BJ (cell line): ENCODE results near the gene CNN1. TPM values are rescaled to one million over a fixed set of nuclear protein-coding genes. Genes with fewer than 3 reads are reported as not detected.

Experiments
- CTCF ChIA-PET: fragments of 350-600 bp; formaldehyde crosslinking; extraction: SDS; loops from one replicate; lab custom pipeline; 2021; ENCODE audit warnings: antibody characterized with exemption, inconsistent platforms; lab: Yijun Ruan, JAX
- POLR2A ChIA-PET: fragments of 300-600 bp; sonication (Branson Sonifier 250); formaldehyde crosslinking; extraction: SDS; loops from one replicate; lab custom pipeline; 2021; ENCODE audit warnings: antibody characterized with exemption; lab: Charles Lee
- DNase-seq: peaks from one replicate; pipeline ENCODE4 v3.0.0-alpha.2; 2011; ENCODE audit warnings: low read depth
- H3K27me3 ChIP-seq: 2 replicates; pipeline ENCODE4 v1.6.0; 2011; ENCODE audit warnings: low read length; ENCODE audit not compliant: control insufficient read depth, insufficient read depth
- H3K36me3 ChIP-seq: 2 replicates; pipeline ENCODE4 v1.5.1; 2011; ENCODE audit warnings: low read length; ENCODE audit not compliant: control insufficient read depth, insufficient read depth
- H3K4me3 ChIP-seq: 2 replicates; pipeline ENCODE4 v1.5.1; 2011; ENCODE audit warnings: low read depth, mild to moderate bottlenecking, control low read depth, low read length
- CTCF ChIP-seq: IDR thresholded peaks from 2 replicates; pipeline ENCODE4 v1.5.1; 2011; ENCODE audit warnings: low read depth, mild to moderate bottlenecking, control low read depth, inconsistent platforms, low read length, moderate library complexity; ENCODE audit not compliant: insufficient read depth
- polyA plus RNA-seq: library from polyadenylated mRNA; depleted of rRNA; stranded (reverse); fragments of >200 nt; gene quantifications from 2 replicates; pipeline ENCODE4 v1.2.3, GENCODE V29; 2011

CNN1 gene
- polyA plus RNA-seq, 1 experiment = 267 TPM

DNA sequence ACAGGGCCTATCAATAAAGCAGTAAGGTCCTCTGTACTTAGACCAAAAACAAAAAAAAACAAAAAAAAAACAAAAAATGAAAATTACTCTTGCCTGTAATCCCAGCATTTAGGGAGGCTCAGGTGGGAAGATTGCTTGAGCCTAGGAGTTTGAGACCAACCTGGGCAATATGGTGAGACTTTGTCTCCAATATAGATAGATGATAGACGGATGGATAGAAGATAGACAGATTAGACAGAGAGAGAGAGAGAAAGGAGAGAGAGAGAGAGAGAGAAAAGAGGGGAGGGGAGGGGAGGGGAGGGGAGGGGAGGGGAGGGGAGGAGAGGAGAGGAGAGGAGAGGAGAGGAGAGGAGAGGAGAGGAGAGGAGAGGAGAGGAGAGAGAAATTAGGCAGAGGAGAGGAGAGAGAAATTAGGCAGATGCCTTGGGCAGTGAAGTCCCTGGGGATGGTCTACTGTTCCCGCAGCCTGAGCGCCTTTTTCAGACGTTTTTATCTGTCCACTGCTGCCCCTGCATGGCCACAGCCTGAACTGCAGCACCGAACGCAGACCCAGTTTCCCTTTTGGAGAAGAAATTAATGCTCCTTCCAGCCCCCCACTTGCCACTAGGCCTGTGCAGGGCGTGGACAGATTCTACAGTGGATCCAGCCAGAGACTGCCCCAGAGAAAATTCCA, 48.8 kb downstream of the CNN1 start:
- ChIA-PET CTCF (interaction anchor here (0.6 to 1.7 kb wide), 13 partner anchors 8 to 105 kb away, joined by 3 to 8 read pairs (median 5); partner anchors contain the start of gene ZNF627), POLR2A (no interaction called here)
- H3K36me3 ChIP-seq = no peaks in the 10 kb centered on the region
- no peaks in the 10 kb centered on the region for H3K27me3 ChIP-seq
- no peak overlapping the region for H3K4me3 ChIP-seq
- TF ChIP-seq CTCF = peak; percentile 90
- DNase-seq = no peak

- ChIA-PET POLR2A (no interaction called here), CTCF (interaction anchor here (0.6 to 1.7 kb wide), 11 partner anchors 9 to 105 kb away, joined by 3 to 8 read pairs (median 5); partner anchors contain the start of genes ACP5 and ZNF627)
- TF ChIP-seq CTCF = no peak
- no peak for DNase-seq
- Histone ChIP-seq H3K4me3 (no peak overlapping the region), H3K27me3 (no peaks in the 10 kb centered on the region), H3K36me3 (no peaks in the 10 kb centered on the region)
Measured at GRCh38 chr19:11587975-11588631, 49.5 kb downstream of the CNN1 start.

DNA sequence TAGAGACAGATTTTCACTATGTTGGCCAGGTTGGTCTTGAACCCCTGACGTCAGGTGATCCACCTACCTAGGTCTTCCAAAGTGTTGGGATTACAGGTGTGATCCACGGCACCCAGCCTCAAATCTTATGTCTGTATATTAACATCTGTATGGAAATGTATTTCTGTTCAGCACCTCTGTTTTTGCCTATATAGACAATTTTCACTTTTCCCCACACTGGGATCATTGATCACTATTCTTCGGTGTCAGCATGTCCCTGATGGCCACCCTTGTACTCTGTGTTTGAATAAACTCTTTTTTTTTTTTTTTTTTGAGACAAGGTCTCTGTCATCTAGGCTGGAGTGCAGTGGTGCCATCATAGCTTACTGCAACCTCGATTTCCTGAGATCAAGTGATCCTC, 55.4 kb downstream of the CNN1 start:
- no peaks in the 10 kb centered on the region for H3K27me3 ChIP-seq
- TF ChIP-seq CTCF = no peak
- no peak for DNase-seq
- no peak overlapping the region for H3K4me3 ChIP-seq
- POLR2A ChIA-PET = interaction anchor here (0.7 kb wide), 1 partner anchor 218 kb away, joined by 12 read pairs; no protein-coding TSS in a partner anchor
- CTCF ChIA-PET = interaction anchor here (0.7 kb wide), 1 partner anchor 36 kb away, joined by 3 read pairs; the partner anchor contains the start of gene ELOF1
- H3K36me3 ChIP-seq = no peaks in the 10 kb centered on the region

- POLR2A ChIA-PET = no interaction called here
Measured at GRCh38 chr19:11596156-11596555, 57.5 kb downstream of the CNN1 start.

More at GRCh38 chr19:11596156-11596555, 57.5 kb downstream of the CNN1 start:
- TF ChIP-seq CTCF = no peak
- no peaks in the 10 kb centered on the region for H3K27me3 ChIP-seq
- H3K4me3 ChIP-seq = no peak overlapping the region
- CTCF ChIA-PET = interaction anchor here (1.0 kb wide), 1 partner anchor 13 kb away, joined by 4 read pairs; no protein-coding TSS in a partner anchor
- peaks cover 1% of the 10 kb centered on the region; the same call in 1 of the 2 replicates for H3K36me3 ChIP-seq
- DNase-seq = no peak
